Activated naive CD4-positive, alpha-beta T cell treated with anti-CD3 and anti-CD28 coated beads, Interleukin-2, amount 10 ng/mL, durations not matched to agents 7 days and 5 days (primary cell): ENCODE data around the gene SLC3A2.
"Not testable (repeated sequence)": the region's sequence is repeated elsewhere in the genome, so short reads cannot be mapped to it uniquely, and the experiment has no call there.

Experiments used
- CTCF ChIA-PET: fragments of 350-600 bp; sonication (Branson Sonifier 250); formaldehyde crosslinking; loops from one replicate; lab custom pipeline; 2021; ENCODE audit warnings: antibody characterized with exemption; lab: Charles Lee
- DNase-seq: peaks from one replicate; pipeline ENCODE4 v3.0.0-alpha.2; 2020
- H3K27ac Mint-ChIP-seq: one replicate; pipeline ENCODE4 v1.8.0; 2021; ENCODE audit warnings: mild to moderate bottlenecking, moderate library complexity, mixed read lengths
- H3K27me3 Mint-ChIP-seq: one replicate; pipeline ENCODE4 v1.8.0; 2021; ENCODE audit warnings: mild to moderate bottlenecking, mixed read lengths
- H3K36me3 Mint-ChIP-seq: one replicate; pipeline ENCODE4 v1.8.0; 2021; ENCODE audit warnings: mixed read lengths
- H3K4me1 Mint-ChIP-seq: one replicate; pipeline ENCODE4 v1.8.0; 2021; ENCODE audit warnings: mixed read lengths
- H3K4me3 Mint-ChIP-seq: one replicate; pipeline ENCODE4 v1.8.0; 2021; ENCODE audit warnings: mild to moderate bottlenecking, moderate library complexity, mixed read lengths
- H3K9me3 Mint-ChIP-seq: one replicate; pipeline ENCODE4 v1.8.0; 2021; ENCODE audit warnings: mixed read lengths

Gene SLC3A2

DNA sequence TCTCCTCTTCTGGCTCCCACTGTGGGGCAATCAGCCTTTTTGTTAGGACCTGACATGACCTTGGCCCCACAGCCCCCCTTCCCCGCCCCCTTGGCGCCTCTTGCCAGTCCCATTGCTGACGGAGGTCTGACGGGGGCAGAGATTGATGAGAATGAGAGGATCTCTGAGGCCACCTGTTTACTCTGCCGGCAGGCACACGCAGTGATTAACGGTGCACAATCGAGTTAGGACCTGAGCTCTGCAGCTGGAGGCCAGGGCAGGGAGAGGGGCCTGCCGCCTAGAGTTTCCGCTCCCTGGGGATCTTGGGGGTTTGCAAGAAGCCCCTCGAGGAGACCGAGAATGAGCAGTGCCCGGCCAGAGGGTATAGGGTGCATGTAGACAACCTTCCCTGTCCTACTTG is 47.3 kb downstream of the SLC3A2 start:
- Mint-ChIP-seq H3K36me3 (peaks cover 2% of the 10 kb centered on the region), H3K4me1 (peaks cover 22% of the 10 kb centered on the region), H3K27ac (no peak overlapping the region), H3K9me3 (no peaks in the 10 kb centered on the region), H3K4me3 (no peak overlapping the region), H3K27me3 (peaks cover 90% of the 10 kb centered on the region)
- CTCF ChIA-PET, result interaction anchor here (1.6 kb wide), 1 partner anchor 22 kb away, joined by 8 read pairs; no protein-coding TSS in a partner anchor
- DNase-seq, result no peak

DNA sequence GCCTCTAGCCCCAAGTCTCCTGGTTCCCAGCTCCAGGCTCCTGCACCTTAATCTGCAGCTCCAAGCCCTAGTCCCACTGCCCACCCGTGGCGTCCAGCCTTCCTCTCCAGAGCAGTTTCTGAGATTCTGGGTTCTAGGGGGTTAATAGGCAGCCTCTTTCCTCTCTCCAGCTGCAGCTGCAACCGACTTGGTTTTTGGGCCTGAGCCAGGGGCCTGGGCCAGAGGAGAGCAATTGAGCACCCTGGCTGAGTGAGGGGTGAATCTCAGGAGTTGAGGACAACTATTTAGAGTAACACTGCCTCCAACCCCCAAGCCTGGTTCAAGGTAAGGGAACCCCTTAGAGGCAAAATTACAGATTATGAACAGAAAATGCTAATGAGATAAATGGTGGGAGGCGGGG is 49.5 kb downstream of the SLC3A2 start:
- peaks cover 73% of the 10 kb centered on the region for H3K27me3 Mint-ChIP-seq
- DNase-seq, result no peak
- CTCF ChIA-PET, result interaction anchor here (0.5 to 1.4 kb wide), 2 partner anchors 24 to 272 kb away, joined by 3 read pairs; no protein-coding TSS in a partner anchor
- peaks cover 11% of the 10 kb centered on the region for H3K4me1 Mint-ChIP-seq
- H3K36me3 Mint-ChIP-seq, result peaks cover 2% of the 10 kb centered on the region
- no peak overlapping the region for H3K4me3 Mint-ChIP-seq
- H3K9me3 Mint-ChIP-seq, result no peaks in the 10 kb centered on the region
- no peak overlapping the region for H3K27ac Mint-ChIP-seq

DNA sequence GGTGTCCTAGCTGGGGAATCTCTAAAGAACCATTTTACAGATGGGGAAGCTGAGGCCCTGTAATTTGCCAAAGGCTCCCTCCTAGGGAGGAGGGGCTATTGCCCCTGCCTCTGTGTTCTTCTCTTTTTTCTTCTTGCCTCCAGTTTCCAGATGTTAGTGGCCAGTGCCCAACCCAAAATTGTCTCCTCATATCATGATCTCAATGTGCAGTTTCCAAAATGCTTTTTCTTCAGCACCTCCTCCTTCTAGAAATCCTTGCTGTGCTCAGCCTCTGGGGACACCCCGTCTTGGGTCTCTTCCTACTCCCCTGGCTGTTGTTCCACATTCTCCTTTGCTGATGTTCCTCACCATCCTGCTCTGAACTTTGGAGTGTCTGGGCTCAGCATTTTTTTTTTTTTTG is 50.0 kb downstream of the SLC3A2 start:
- Mint-ChIP-seq H3K9me3 (no peaks in the 10 kb centered on the region), H3K4me3 (no peak overlapping the region), H3K36me3 (peaks cover under 1% of the 10 kb centered on the region), H3K27ac (no peak overlapping the region), H3K27me3 (peaks cover 68% of the 10 kb centered on the region), H3K4me1 (peaks cover 6% of the 10 kb centered on the region)
- CTCF ChIA-PET, result interaction anchor here (1.2 to 1.4 kb wide), 2 partner anchors 24 to 25 kb away, joined by 3 to 7 read pairs; no protein-coding TSS in a partner anchor
- DNase-seq, result no peak

DNA sequence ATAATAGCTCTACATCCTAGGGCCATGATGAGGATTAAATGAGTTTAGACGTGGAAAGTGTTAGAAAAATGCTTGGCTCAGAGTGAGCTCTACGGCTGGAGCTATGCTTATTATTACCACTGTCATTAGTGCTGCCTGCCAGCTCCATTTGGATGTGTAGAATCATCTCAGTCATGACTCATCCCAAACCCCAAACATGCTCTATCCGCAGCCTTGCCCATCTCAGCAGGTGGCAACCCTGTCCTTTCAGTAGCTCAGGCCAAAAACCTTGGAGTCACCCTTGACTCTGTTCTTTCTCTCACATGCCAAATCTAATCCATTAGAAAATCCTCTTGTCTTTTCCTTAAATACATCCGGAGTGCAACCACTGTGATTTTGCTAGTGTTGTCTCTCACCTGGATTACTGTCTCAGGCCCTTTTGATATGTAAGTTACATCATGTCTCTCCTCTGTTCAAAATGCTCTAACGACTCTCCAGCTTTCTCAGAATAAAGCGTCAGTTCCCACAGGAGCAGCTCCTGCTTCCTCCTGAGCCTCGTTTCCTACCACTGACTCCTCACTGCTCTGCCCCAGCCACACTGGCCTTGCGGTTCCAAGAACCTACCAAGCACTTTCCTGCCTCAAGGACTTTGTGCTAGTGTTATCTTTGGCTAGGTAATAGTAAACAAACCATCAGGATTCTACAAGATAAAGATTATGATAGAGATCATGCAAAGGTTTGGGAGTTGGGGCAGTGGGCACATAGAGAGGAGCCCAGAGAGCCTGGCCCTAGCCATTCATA is 51.0 kb downstream of the SLC3A2 start:
- DNase-seq, result no peak
- Mint-ChIP-seq H3K27me3 (peaks cover 58% of the 10 kb centered on the region), H3K9me3 (no peaks in the 10 kb centered on the region), H3K27ac (no peak overlapping the region), H3K4me1 (no peaks in the 10 kb centered on the region), H3K4me3 (no peak overlapping the region), H3K36me3 (no peaks in the 10 kb centered on the region)
- CTCF ChIA-PET, result interaction anchor here (0.6 to 1.2 kb wide), 2 partner anchors 10 to 25 kb away, joined by 3 to 7 read pairs; no protein-coding TSS in a partner anchor

DNA sequence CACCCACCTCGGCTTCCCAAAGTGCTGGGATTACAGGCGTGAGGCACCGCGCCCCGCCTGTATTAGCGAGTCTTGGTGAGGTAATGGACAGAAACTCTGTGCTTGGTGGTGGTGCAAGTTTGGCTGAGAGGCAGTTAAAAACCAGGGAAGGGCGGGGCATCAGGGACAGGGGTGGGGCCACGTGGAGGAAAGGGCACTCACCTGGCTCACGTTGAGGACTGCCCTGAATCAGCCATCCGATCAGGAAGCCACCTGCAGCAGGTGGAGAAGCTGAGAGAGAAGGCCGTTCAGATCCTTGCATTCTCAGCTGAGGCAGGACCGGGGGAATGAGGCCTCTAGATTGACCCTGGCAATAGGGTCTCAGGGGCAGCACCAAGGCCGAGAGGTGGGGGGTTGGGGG is 52.6 kb downstream of the SLC3A2 start:
- Mint-ChIP-seq H3K27ac (no peak overlapping the region), H3K4me1 (no peaks in the 10 kb centered on the region), H3K27me3 (peaks cover 42% of the 10 kb centered on the region), H3K36me3 (no peaks in the 10 kb centered on the region), H3K4me3 (no peak overlapping the region), H3K9me3 (no peaks in the 10 kb centered on the region)
- DNase-seq, result no peak
- CTCF ChIA-PET, result no interaction called here

DNA sequence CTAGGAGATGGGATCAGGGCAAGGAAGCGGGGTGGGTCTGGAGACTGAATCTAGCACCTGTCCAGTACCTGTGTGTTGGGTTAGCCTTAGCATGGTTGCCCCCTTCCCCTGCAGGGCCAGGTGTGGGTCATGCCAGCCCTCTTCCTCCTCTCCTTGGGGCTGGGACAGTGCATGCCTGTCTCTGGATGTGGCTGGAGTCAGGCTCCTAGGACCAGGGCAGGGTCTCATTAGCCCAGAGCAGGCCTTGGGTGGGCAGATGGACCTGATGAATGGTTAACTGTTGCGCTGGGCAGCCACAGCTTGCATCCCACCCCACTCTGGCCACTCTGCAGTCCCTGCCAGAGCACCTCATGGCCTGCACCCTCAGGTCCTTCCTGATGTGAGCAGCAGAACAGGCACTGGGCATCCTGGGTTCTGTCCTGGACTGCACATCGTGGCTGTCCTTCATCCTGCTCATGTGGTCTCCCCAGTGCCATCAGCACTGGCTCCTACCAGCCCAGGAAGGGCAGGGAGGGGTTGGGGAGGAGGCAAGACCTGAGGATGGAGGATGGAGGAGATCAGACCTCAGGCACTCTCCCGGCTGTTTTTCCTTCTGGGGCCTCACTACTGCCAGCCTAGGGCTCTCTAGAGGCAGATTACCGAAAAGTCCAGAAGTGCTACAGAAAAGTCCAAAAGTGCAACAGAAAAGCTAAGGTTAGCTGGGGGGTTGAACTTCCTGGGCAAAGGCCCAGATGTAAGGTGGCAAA is 53.2 kb downstream of the SLC3A2 start:
- no peak overlapping the region for H3K27ac Mint-ChIP-seq
- no peaks in the 10 kb centered on the region for H3K36me3 Mint-ChIP-seq
- no peak for DNase-seq
- no peak overlapping the region for H3K4me3 Mint-ChIP-seq
- CTCF ChIA-PET, result no interaction called here
- peaks cover 35% of the 10 kb centered on the region for H3K27me3 Mint-ChIP-seq
- H3K9me3 Mint-ChIP-seq, result no peaks in the 10 kb centered on the region
- no peaks in the 10 kb centered on the region for H3K4me1 Mint-ChIP-seq

DNA sequence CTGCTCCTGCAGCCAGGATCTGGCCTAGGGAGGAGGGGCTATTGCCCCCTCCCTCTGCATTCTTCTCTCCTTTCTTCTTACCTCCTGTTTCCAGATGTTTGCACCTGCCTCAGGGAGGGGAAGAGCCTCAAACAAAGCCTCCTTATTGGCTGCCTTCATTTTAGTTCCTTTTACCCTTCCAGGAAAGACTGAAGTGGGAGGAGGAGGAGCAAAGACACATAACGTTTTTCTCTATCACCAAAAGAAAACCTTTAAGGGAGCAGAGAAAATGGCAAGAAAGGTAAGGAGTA is 53.7 kb downstream of the SLC3A2 start:
- no peak overlapping the region for H3K4me3 Mint-ChIP-seq
- CTCF ChIA-PET, result no interaction called here
- no peaks in the 10 kb centered on the region for H3K36me3 Mint-ChIP-seq
- DNase-seq, result no peak
- no peak overlapping the region for H3K27ac Mint-ChIP-seq
- H3K9me3 Mint-ChIP-seq, result no peaks in the 10 kb centered on the region
- peaks cover 30% of the 10 kb centered on the region for H3K27me3 Mint-ChIP-seq
- no peaks in the 10 kb centered on the region for H3K4me1 Mint-ChIP-seq

DNA sequence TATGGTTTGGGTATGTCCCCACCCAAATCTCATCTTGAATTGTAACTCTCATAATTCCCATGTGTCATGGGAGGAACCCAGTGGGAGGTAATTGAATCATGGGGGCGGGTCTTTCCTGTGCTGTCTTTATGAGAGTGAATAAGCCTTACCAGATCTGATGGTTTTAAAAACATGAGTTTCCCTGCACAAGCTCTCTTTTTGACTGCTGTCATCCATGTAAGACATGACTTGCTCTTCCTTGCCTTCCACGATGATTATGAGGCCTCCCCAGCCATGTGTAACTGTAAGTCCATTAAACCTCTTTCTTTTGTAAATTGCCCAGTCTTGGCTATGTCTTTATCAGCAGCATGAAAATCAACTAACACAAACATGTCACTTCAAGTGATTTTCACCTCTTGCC is 56.8 kb downstream of the SLC3A2 start:
- not testable (repeated sequence) for H3K36me3 Mint-ChIP-seq

More for the DNA sequence above, 56.8 kb downstream of the SLC3A2 start:
- H3K4me1 Mint-ChIP-seq, CTCF ChIA-PET, H3K9me3 Mint-ChIP-seq, H3K4me3 Mint-ChIP-seq, DNase-seq, H3K27me3 Mint-ChIP-seq, H3K27ac Mint-ChIP-seq: not testable (repeated sequence)
